ENCODE data around the gene PDK1.
"Not testable (repeated sequence)": the region's sequence is repeated elsewhere in the genome, so short reads cannot be mapped to it uniquely, and the experiment has no call there.

PDK1 gene

GRCh38 chr2:172578054-172578453, 22.2 kb downstream of the PDK1 start:
- no peak overlapping the region for H3K4me3 ChIP-seq (ENCODE audit: low read depth, low read length)
- no peak for TF ChIP-seq CTCF (IDR thresholded peaks at IDR 0.05; ENCODE audit: low read depth, low read length, missing control alignments)
- DNase-seq (ENCODE audit: low read depth) = no peak

- TF ChIP-seq CTCF (IDR thresholded peaks at IDR 0.05; ENCODE audit: low read depth, low read length, missing control alignments) = no peak
- DNase-seq (ENCODE audit: low read depth) = no peak
- H3K4me3 ChIP-seq (ENCODE audit: low read depth, low read length) = no peak overlapping the region
Observed at GRCh38 chr2:172578860-172579512, 23.1 kb downstream of the PDK1 start.

GRCh38 chr2:172580544-172580943, 24.7 kb downstream of the PDK1 start:
- TF ChIP-seq CTCF (IDR thresholded peaks at IDR 0.05; ENCODE audit: low read depth, low read length, missing control alignments) = no peak
- no peak for DNase-seq (ENCODE audit: low read depth)
- no peak overlapping the region for H3K4me3 ChIP-seq (ENCODE audit: low read depth, low read length)

- no peak for DNase-seq (ENCODE audit: low read depth)
- no peak for TF ChIP-seq CTCF (IDR thresholded peaks at IDR 0.05; ENCODE audit: low read depth, low read length, missing control alignments)
- H3K4me3 ChIP-seq (ENCODE audit: low read depth, low read length) = no peak overlapping the region
Observed at GRCh38 chr2:172582656-172583055, 26.8 kb downstream of the PDK1 start.

GRCh38 chr2:172586245-172586891, 30.5 kb downstream of the PDK1 start:
- TF ChIP-seq CTCF (IDR thresholded peaks at IDR 0.05; ENCODE audit: low read depth, low read length, missing control alignments) = no peak
- no peak for DNase-seq (ENCODE audit: low read depth)
- no peak overlapping the region for H3K4me3 ChIP-seq (ENCODE audit: low read depth, low read length)

GRCh38 chr2:172587231-172587630, 31.3 kb downstream of the PDK1 start:
- not testable (repeated sequence) for H3K4me3 ChIP-seq (ENCODE audit: low read depth, low read length); DNase-seq (ENCODE audit: low read depth)

- no peak for TF ChIP-seq CTCF (IDR thresholded peaks at IDR 0.05; ENCODE audit: low read depth, low read length, missing control alignments)
- H3K4me3 ChIP-seq (ENCODE audit: low read depth, low read length) = no peak overlapping the region
- no peak for DNase-seq (ENCODE audit: low read depth)
Observed at GRCh38 chr2:172588931-172589330, 33.0 kb downstream of the PDK1 start.

- DNase-seq (ENCODE audit: low read depth); H3K4me3 ChIP-seq (ENCODE audit: low read depth, low read length): not testable (repeated sequence)
Observed at GRCh38 chr2:172591386-172591785, 35.5 kb downstream of the PDK1 start.

- not testable (repeated sequence) for H3K4me3 ChIP-seq (ENCODE audit: low read depth, low read length); DNase-seq (ENCODE audit: low read depth)
Observed at GRCh38 chr2:172592190-172592589, 36.3 kb downstream of the PDK1 start.
